ENCODE data around the gene CLDN1. TPM values are rescaled to one million over a fixed set of nuclear protein-coding genes. Genes with fewer than 3 reads are reported as not detected.

The CLDN1 gene, protein sequence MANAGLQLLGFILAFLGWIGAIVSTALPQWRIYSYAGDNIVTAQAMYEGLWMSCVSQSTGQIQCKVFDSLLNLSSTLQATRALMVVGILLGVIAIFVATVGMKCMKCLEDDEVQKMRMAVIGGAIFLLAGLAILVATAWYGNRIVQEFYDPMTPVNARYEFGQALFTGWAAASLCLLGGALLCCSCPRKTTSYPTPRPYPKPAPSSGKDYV
- 1.4 TPM for polyA plus RNA-seq (2013, experiment 1 of 2)
- polyA plus RNA-seq (2013, experiment 2 of 2) = 0.91 TPM

DNA sequence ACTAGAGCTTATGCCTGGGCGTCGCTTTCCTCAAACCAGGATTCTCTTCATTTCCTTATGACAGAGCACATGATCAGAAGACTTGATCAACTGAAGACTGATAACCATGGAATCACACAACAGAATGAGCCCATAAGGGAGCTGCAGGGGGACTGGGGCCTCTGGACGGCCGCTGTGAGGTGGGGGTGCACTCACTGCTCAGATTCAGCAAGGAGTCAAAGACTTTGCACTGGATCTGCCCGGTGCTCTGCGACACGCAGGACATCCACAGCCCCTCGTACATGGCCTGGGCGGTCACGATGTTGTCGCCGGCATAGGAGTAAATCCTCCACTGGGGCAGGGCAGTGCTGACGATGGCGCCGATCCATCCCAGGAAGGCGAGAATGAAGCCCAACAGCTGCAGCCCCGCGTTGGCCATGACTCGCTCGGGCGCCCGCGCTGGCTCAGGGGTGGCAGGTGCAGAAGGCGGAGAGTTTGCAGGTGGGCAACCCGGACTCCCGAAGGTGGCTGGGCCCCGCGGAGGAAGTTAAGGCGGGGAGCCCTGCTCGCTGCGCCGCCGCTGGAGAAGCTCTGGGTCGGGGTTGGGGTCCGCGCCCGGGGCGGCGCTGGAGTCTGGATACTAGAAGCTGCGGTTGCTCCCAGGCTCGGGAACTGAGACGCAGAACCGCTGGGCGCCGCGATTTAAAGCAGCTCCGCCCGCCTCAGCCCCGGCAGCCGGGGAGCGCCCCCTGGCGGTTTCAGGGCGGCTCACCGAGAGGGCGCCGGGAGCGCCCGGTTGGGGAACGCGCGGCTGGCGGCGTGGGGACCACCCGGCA is at the start of gene CLDN1:
TSS of gene CLDN1 (minus strand) at position 658 of the 815 bp plus-strand sequence. CDS start at position 418, 240 bp downstream.
- Histone ChIP-seq H3K9me3 (ENCODE audit: control insufficient read depth, low read length) (no peaks in the 10 kb centered on the region), H3K4me1 (ENCODE audit: control insufficient read depth, insufficient read depth, low read length, poor library complexity, severe bottlenecking) (no peaks in the 10 kb centered on the region), H3K4me3 (ENCODE audit: extremely low read depth, insufficient read depth, low read length, poor library complexity, severe bottlenecking) (peak within 1 kb of the TSS; percentile 49), H3K36me3 (ENCODE audit: control insufficient read depth, insufficient read depth, low read length) (no peaks in the 10 kb centered on the region), H3K27ac (ENCODE audit: low read depth, low read length, severe bottlenecking) (no peak within 1 kb of the TSS)
- 2 to 5% methylated on average over 53 to 54 of the region's 64 CpGs for WGBS, 2 experiments (ENCODE audit: insufficient coverage in 2 of 2)

DNA sequence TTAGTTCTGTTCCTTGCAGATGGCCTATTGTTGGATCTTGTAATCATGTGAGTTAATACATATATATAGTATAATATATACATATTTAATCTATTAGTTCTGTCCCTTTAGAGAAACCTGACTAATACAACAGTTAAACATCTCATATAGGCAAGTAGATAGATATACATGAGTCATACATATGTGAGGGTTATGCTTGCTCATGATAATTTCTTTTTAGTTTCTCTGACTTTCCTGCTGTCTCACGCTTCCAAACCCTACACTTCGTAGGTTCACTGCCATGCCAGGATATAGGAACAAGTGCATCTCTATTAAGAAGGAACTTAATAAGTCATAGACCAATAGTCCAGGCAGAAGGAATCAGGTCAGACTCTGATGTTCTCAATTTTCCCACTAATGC is 48.9 kb upstream of the CLDN1 start:
- WGBS, 2 experiments (ENCODE audit: insufficient coverage in 2 of 2) = 100% methylated on average over 1 of the region's 2 CpGs; no CpG with 5 or more reads in 1 of the 2 experiments
- H3K27ac ChIP-seq (ENCODE audit: low read depth, low read length, severe bottlenecking) = no peak overlapping the region
- no peaks in the 10 kb centered on the region for H3K36me3 ChIP-seq (ENCODE audit: control insufficient read depth, insufficient read depth, low read length)
- H3K4me3 ChIP-seq (ENCODE audit: extremely low read depth, insufficient read depth, low read length, poor library complexity, severe bottlenecking) = no peak overlapping the region
- no peaks in the 10 kb centered on the region for H3K9me3 ChIP-seq (ENCODE audit: control insufficient read depth, low read length)
- peaks cover 3% of the 10 kb centered on the region for H3K4me1 ChIP-seq (ENCODE audit: control insufficient read depth, insufficient read depth, low read length, poor library complexity, severe bottlenecking)

DNA sequence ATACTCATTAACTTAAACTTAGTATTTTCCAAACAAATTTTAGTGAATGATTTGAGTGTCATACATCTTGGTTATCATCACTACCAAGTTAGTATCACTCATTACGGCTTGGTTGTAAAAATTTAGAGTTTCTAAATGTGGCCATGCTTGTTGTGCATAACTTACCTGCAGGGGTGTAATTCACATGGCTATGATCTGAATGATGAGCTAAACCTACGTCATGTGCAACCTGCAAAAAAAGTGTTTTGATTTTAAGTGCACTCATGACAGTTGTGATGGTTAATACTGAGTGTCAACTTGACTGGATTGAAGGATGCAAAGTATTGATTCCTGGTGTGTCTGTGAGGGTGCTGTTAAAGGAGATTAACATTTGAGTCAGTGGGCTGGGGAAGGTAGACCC is 48.1 kb upstream of the CLDN1 start:
- Histone ChIP-seq H3K4me3 (ENCODE audit: extremely low read depth, insufficient read depth, low read length, poor library complexity, severe bottlenecking) (no peak overlapping the region), H3K36me3 (ENCODE audit: control insufficient read depth, insufficient read depth, low read length) (no peaks in the 10 kb centered on the region), H3K4me1 (ENCODE audit: control insufficient read depth, insufficient read depth, low read length, poor library complexity, severe bottlenecking) (no peaks in the 10 kb centered on the region), H3K9me3 (ENCODE audit: control insufficient read depth, low read length) (no peaks in the 10 kb centered on the region), H3K27ac (ENCODE audit: low read depth, low read length, severe bottlenecking) (no peak overlapping the region)
- WGBS, 2 experiments (ENCODE audit: insufficient coverage in 2 of 2) = 83 to 89% methylated on average over 1 of the region's 2 CpGs

DNA sequence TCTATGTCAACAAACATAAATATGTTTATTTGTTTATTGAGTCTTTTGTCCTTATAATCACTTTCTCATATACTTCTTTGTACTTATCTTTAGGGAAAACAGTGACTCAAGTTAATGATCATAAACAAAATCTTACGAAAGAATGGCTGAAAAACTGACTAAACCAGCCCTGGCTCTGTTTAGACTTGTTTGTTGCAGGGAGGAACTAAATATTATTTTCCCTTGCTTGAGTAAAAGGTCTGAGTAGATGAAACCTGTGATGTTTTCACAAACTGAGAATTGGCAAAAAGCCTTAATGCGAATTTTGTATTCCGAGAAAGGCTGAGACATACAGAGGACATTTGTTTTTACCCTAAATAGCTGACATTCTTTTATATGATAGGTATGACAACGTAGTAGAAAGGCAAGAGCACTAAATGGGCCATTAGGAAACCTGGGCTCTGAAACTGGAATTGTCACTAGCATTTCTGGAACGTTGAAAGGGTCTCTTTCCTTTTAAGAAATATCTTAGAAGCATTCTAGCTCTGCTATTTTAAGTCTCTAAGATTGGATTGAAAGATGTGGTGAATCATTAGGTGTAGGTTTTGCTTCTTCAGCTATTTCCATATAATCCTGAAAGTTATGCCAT is 47.5 kb upstream of the CLDN1 start:
- H3K27ac ChIP-seq (ENCODE audit: low read depth, low read length, severe bottlenecking) = no peak overlapping the region
- 60 to 86% methylated on average over 1 to 3 of the region's 5 CpGs for WGBS, 2 experiments (ENCODE audit: insufficient coverage in 2 of 2)
- H3K9me3 ChIP-seq (ENCODE audit: control insufficient read depth, low read length) = no peaks in the 10 kb centered on the region

DNA sequence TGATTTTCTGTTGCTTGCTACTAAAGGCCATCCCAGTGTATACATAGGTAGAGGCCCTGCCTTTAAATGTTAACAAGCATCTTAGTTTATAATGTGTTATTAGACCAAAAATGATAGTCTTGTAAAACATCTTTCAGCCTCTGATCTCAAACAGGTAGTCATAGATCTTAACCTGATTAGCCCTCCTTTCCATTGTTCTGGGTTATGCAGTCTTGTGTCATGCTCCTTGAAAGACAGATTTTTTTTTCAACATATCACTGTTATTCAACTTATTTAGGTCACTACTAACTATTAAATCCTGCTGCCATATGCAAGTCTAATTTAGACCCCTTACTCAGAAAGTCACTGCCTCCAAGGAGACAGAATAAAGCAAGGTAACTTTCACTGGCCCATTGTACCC is 46.6 kb upstream of the CLDN1 start:
- H3K36me3 ChIP-seq (ENCODE audit: control insufficient read depth, insufficient read depth, low read length) = no peaks in the 10 kb centered on the region
- no peak overlapping the region for H3K4me3 ChIP-seq (ENCODE audit: extremely low read depth, insufficient read depth, low read length, poor library complexity, severe bottlenecking)
- H3K4me1 ChIP-seq (ENCODE audit: control insufficient read depth, insufficient read depth, low read length, poor library complexity, severe bottlenecking) = no peaks in the 10 kb centered on the region
- no peaks in the 10 kb centered on the region for H3K9me3 ChIP-seq (ENCODE audit: control insufficient read depth, low read length)
- H3K27ac ChIP-seq (ENCODE audit: low read depth, low read length, severe bottlenecking) = no peak overlapping the region

More for the DNA sequence above, 47.5 kb upstream of the CLDN1 start:
- Histone ChIP-seq H3K4me3 (ENCODE audit: extremely low read depth, insufficient read depth, low read length, poor library complexity, severe bottlenecking) (no peak overlapping the region), H3K36me3 (ENCODE audit: control insufficient read depth, insufficient read depth, low read length) (no peaks in the 10 kb centered on the region), H3K4me1 (ENCODE audit: control insufficient read depth, insufficient read depth, low read length, poor library complexity, severe bottlenecking) (no peaks in the 10 kb centered on the region)

DNA sequence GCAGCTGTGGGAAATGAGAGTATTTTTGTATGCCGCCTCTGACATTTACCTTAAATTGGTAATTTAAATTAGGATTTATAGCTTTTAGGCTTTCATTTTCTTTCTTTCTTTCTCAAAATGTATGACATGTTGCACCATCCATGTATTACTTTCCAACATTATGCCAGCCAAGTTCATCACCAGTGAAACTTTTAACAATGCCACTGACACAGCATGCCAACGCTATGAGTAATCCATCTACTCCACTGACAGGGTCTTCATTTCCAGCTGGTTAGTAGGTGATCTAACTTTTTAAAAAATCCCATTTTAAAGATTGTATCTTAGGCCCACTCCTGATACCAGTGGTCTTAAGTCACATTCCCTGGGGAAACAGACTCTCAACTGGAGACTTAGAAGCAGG is 43.9 kb upstream of the CLDN1 start:
- Histone ChIP-seq H3K4me3 (ENCODE audit: extremely low read depth, insufficient read depth, low read length, poor library complexity, severe bottlenecking) (no peak overlapping the region), H3K36me3 (ENCODE audit: control insufficient read depth, insufficient read depth, low read length) (no peaks in the 10 kb centered on the region), H3K4me1 (ENCODE audit: control insufficient read depth, insufficient read depth, low read length, poor library complexity, severe bottlenecking) (no peaks in the 10 kb centered on the region), H3K27ac (ENCODE audit: low read depth, low read length, severe bottlenecking) (no peak overlapping the region), H3K9me3 (ENCODE audit: control insufficient read depth, low read length) (no peaks in the 10 kb centered on the region)
- WGBS, 2 experiments (ENCODE audit: insufficient coverage in 2 of 2) = no CpG with 5 or more reads among the region's 2 CpGs

DNA sequence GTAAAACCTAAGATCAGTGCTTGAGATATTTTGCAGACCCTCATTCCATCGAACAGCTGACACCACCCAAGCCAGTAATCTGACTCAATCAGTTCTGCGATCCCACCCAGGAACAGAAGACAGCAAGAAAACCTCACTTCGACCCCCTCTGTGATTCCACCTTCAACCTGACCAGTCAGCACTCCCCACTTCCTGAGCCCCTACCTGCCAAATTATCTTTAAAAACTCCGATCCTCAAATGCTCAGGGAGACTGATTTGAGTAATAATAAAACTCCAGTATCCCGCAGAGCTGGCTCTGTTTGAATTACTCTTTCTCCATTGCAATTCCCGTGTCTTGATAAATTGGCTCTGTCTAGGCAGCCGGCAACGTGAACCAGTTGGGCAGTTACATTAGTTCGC is 40.0 kb upstream of the CLDN1 start:
- WGBS, 2 experiments (ENCODE audit: insufficient coverage in 2 of 2) = 35 to 37% methylated on average over 5 to 6 of the region's 9 CpGs
- Histone ChIP-seq H3K4me3 (ENCODE audit: extremely low read depth, insufficient read depth, low read length, poor library complexity, severe bottlenecking) (no peak overlapping the region), H3K36me3 (ENCODE audit: control insufficient read depth, insufficient read depth, low read length) (no peaks in the 10 kb centered on the region)

DNA sequence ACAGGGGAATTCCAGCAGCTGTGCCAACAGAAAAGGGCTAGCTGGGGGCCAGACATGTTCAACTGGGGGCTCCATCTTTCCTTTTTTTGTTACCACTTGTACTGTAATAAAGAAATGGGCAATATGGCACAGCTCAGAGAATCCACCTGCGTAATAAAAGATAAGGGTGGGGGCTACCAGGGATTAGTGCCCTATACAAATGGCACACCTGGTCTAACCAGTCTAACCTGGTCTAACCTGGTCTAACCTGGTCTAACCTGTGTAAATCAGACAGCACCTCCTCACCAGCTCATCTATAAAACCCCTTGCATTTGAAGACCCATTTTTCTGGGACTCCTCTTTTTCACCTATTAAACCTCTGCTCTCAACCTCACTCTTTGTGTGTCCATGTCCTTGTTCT is 39.5 kb upstream of the CLDN1 start:
- WGBS, 2 experiments (ENCODE audit: insufficient coverage in 2 of 2) = 80% methylated on average over 1 of the region's 1 CpG; no CpG with 5 or more reads in 1 of the 2 experiments
- no peak overlapping the region for H3K27ac ChIP-seq (ENCODE audit: low read depth, low read length, severe bottlenecking)

More for the DNA sequence above, 40.0 kb upstream of the CLDN1 start:
- H3K27ac ChIP-seq (ENCODE audit: low read depth, low read length, severe bottlenecking) = no peak overlapping the region
- H3K4me1 ChIP-seq (ENCODE audit: control insufficient read depth, insufficient read depth, low read length, poor library complexity, severe bottlenecking) = no peaks in the 10 kb centered on the region
- H3K9me3 ChIP-seq (ENCODE audit: control insufficient read depth, low read length) = no peaks in the 10 kb centered on the region

DNA sequence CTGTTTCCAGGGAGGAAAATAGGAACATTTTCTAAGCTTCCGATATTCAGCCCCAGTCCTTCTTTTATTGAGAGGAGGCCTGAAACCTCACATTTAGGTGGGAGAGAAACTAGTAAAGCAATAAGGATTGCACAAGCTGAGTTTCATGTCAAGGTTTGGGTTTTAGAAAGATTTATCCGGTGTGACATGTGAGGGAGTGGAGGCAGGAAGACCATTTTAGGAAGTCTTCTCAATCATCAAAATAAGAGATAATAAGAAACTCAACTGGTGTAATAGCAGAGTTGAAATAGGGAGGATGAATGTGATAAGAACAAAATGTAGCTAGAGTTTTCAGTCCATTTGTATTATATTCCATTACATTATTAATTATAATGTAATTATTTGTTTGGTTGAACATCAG is 38.0 kb upstream of the CLDN1 start:
- H3K27ac ChIP-seq (ENCODE audit: low read depth, low read length, severe bottlenecking) = no peak overlapping the region
- no peaks in the 10 kb centered on the region for H3K9me3 ChIP-seq (ENCODE audit: control insufficient read depth, low read length)
- 100% methylated on average over 1 to 2 of the region's 2 CpGs for WGBS, 2 experiments (ENCODE audit: insufficient coverage in 2 of 2)
- no peaks in the 10 kb centered on the region for H3K36me3 ChIP-seq (ENCODE audit: control insufficient read depth, insufficient read depth, low read length)
- H3K4me1 ChIP-seq (ENCODE audit: control insufficient read depth, insufficient read depth, low read length, poor library complexity, severe bottlenecking) = no peaks in the 10 kb centered on the region
- H3K4me3 ChIP-seq (ENCODE audit: extremely low read depth, insufficient read depth, low read length, poor library complexity, severe bottlenecking) = no peak overlapping the region

More for the DNA sequence above, 39.5 kb upstream of the CLDN1 start:
- Histone ChIP-seq H3K4me1 (ENCODE audit: control insufficient read depth, insufficient read depth, low read length, poor library complexity, severe bottlenecking) (no peaks in the 10 kb centered on the region), H3K9me3 (ENCODE audit: control insufficient read depth, low read length) (no peaks in the 10 kb centered on the region), H3K36me3 (ENCODE audit: control insufficient read depth, insufficient read depth, low read length) (no peaks in the 10 kb centered on the region), H3K4me3 (ENCODE audit: extremely low read depth, insufficient read depth, low read length, poor library complexity, severe bottlenecking) (no peak overlapping the region)

DNA sequence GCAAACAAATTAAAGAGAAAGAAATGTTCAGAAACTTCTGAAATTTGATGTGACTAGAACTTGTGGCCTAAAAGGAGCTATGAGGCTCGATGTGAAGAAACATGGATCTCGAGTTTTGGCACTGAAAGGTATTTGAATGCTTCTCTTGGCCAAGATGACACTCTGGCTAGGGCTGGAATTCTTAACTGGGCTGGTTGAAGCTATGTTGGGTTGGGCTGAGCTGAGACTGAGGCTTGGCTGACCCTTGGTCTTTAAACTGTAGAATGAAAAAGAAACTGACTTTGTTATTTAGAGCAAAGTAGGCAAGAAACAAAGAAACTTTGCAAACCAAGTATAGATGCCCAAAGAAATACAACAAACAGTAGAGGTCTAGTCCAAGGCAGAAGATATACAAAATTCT is 37.6 kb upstream of the CLDN1 start:
- Histone ChIP-seq H3K36me3 (ENCODE audit: control insufficient read depth, insufficient read depth, low read length) (no peaks in the 10 kb centered on the region), H3K4me3 (ENCODE audit: extremely low read depth, insufficient read depth, low read length, poor library complexity, severe bottlenecking) (no peak overlapping the region), H3K4me1 (ENCODE audit: control insufficient read depth, insufficient read depth, low read length, poor library complexity, severe bottlenecking) (no peaks in the 10 kb centered on the region), H3K9me3 (ENCODE audit: control insufficient read depth, low read length) (no peaks in the 10 kb centered on the region), H3K27ac (ENCODE audit: low read depth, low read length, severe bottlenecking) (no peak overlapping the region)
- WGBS, 2 experiments (ENCODE audit: insufficient coverage in 2 of 2) = 93 to 97% methylated on average over 2 of the region's 2 CpGs

Measured in mesodermal cell (in vitro differentiated cells).